Measurements from ENCODE around the gene ARHGAP42.

GRCh38 chr11:100705447-100705846 lies 18.4 kb downstream of the ARHGAP42 start:
- TF ChIP-seq POLR2A (IDR thresholded peaks at IDR 0.05) (no peak), CTCF (IDR thresholded peaks at IDR 0.05) (no peak)
